Stimulated activated CD4-positive, alpha-beta T cell treated with anti-CD3 and anti-CD28 coated beads, Interleukin-1b, Interleukin-23, amount 100 ng/mL, for 24 hours (primary cell): ENCODE results near the gene CD7.

ENCODE experiments used
- DNase-seq, 4 experiments: peaks; one replicate each; pipeline ENCODE4 v3.0.0-alpha.2; 2020; ENCODE audit warnings: low read depth in 4 of 4, low spot score in 1 of 4

Gene CD7

DNA sequence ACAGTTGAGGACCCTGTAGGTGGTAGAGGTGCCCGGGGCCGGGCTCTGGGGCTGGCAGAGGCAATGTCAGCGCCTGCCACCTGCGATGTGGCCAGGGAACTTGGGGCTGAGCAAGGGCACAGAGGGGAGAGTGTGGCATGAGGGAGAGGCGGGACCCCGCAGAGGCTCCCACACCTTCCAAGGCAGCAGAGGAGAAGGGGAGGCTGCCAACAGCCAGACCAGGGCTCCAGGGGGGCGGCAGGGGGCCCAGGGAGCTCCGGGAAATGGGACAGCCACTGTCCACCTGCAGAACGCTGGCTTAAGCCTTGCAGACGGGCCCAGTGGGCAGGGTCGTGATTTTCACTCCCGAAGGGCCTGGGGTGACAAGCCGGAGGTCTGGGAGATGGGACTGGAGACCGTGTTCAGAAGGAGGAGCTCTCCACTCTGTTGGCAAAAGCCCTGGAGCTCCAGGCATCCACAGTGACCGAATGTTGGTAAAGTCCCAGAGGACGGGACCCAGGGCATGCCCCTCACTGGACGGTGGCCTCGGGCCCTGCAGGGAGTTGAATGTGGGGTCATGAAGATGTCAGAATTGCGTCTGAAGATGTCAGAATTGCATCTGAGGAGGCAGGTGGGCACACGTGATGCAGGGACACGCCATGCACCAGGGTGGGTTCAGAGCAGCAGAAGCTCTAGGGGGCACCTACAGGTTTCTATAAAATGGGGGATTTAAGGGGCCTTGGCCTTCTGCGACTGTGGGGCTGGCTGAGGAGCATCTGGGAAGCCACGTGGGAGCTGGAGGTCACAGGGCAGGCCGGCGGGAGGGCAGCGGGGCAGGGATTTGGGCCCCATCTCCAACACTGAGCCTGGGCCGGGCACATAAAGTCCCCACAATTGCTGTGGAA is 18.6 kb downstream of the CD7 start:
- no peak for DNase-seq

DNA sequence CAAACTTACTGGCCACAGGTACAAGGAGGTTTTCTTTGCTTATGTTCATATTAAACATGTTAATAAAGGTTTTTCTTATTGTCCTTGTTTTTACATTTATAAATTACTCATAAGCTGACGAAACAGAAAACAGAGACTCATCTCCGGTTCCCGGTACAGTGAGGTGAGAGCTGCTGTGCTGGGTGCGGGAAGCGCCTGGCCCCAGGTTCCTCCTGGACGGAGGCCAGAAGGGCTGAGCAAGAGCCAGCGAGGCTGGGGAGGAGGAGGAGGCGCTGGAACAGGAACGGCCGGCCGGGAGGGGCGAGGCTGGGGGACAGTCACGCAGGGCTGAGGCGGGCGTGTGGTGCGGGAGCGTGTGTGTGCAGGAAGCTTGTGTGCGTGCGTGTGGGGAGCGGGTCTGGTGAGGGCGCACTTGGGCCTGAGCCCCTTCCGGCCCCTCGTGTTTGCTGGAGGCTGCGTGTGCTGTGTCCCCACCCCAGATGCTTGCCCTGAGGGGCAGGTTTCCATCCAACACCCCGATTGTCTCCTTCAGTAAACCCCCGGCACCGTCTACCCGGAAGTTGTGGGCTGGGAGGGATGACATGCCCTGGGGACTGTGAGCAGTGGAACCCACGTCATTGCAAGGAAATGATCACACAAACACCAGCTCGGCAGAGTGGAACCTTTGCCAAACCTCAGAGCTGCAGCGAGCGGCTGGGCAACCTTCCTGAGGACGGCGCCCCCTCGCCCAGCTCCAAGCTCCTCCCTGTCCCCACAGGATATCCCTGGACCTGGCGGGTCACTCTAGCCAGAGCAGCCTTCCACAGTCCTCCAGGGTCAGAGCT is 19.5 kb downstream of the CD7 start:
- peak; percentile 69 to 91 (median 83) for DNase-seq

DNA sequence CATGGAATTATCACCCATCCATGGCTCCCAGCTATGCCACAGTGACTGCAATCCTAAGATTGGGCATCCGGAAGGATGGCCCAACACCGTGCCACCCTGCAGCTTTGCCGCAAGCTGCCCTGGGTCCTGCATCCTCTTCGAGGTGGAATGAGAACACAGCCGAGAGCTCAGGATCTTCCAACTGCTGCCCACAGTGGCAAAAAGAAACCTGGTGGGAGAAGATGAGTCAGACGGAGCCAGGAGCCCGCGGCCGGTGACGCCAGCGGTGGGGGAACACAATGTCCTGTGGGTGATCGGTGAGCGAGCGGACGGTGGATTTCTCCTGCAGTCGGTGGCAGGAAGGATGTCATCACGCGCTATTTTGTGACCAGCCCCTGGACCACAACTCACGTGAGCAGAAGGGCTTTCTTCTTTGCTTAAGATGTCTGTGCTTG is 20.1 kb downstream of the CD7 start:
- peak in 2 of 4 experiments; percentile 74 to 90 for DNase-seq

DNA sequence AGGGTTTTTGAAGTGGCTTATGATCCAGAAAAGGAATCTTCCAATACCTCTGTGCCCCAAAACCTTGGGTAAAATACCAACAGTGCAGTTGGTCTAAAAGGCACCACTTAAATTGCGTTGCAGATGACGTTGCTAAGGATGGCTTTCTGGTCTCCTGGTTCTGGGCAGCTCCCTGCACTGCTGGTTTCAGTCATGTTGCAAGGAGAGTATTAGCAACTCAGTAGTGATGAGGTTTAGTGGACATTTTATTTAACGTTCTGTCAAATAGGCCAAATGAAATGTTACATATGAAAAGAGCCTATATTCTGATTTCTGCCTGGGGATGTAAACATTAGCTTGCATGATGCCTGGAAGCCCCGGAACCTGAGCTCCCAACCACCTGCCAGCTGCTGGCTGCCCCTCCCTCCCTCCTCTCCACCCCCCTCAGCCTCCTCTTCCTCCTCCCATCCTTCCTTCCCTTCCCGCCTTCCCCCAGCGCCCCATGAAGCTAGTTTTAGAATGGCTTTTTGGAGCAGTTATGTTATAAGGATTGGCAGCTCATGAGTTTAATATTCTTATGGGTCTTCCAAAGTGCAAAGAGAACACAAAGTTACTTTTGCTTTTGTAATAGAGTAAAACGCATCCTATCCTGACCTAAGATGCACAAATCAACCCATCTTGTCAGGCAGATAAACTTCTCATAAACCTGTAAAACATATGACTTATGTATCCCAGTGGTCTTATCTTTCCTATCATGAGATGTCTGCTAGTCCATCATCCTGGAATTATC is 20.7 kb downstream of the CD7 start:
- no peak for DNase-seq

DNA sequence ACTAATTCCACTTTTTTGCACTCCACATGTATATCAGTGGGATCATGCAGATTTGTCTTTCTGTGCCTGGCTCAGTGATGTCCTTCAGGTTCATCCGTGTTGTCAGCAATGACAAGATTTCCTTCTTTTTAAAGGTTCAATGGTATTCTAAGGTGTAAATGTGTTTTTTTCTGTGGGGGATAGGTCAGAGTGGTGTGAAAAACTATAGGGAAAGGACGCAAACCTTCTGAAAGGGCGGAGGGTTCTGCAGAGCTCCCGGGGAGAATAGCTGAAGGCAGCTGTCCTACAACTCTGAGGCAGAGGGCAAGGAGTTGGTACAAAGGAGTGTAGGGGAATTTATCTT is 22.0 kb downstream of the CD7 start:
- DNase-seq = no peak

DNA sequence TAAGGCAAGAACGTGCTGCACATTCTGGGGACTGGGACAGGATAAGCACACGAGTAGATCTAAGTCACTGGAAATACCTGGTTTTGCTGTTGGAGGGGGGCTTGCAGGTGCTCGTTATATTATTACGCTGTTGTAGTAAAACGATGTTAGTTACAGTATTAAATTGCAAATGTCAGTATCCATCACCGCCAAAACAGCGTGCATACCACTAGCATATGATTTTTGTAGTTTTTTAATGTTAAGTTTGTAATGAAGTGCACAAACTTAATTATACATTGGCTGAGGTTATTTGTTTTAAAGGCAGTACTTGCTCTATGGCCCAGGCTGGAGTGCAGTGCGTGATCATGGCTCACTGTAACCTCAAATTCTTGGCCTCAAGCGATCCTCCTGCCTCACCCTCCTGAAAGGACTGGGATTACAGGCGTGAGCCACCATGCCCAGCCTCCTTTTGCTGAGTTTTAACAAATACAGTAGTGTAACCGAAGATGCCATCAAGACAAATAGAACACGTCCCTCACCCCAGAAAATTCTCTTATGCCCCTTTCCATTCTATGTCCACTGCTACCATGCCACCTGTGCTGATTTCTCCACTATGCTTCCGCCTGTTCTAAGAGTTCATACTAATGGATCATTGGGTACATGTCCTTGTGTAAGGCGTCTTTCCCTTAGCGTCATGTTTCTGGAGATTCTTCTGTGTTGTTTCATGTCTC is 23.2 kb downstream of the CD7 start:
- no peak for DNase-seq

DNA sequence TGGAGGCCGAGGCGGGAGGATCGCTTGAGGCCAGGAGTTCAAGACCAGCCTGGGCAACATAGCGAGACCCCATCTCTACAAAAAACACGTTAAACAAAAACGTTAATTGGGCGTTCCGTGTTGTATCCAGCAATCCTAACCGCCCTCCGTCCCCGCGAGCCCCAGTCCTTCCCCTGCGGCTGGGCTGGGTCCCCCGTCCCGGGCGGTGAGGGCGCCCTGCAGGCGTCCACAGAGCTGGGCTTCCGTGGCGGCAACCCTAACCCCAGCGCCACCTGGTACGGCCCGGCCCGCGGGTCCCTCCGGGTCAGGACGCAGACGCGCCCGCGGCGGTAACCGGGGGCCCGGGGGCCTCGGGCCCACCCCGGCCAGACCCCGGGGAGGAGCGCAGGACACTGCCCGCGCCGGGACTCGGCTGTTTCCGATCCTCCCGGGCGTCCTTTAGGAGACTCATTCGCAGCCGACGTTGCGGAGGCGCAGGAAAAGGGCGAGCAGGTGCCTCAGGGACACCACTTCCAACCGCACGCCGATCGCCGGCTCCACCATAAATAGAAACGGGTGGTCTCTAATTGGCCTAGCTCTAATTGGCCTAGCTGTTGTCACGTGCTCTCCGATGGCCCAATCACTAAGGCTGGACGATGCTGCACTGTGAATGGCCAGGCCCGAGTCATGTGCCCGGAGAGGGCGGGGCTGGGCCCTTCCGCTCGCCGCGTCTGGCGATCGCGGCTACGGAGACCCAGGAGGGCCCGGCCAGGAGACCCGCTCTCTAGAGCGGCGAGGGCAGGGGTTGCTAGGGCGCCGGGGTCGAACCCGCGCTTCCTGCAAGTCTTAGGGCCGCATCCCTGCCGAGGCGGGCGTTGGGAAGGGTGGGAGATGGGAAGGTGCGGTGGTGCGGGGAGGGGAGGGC is 24.9 kb downstream of the CD7 start:
- peak; percentile 71 to 90 (median 80) for DNase-seq

DNA sequence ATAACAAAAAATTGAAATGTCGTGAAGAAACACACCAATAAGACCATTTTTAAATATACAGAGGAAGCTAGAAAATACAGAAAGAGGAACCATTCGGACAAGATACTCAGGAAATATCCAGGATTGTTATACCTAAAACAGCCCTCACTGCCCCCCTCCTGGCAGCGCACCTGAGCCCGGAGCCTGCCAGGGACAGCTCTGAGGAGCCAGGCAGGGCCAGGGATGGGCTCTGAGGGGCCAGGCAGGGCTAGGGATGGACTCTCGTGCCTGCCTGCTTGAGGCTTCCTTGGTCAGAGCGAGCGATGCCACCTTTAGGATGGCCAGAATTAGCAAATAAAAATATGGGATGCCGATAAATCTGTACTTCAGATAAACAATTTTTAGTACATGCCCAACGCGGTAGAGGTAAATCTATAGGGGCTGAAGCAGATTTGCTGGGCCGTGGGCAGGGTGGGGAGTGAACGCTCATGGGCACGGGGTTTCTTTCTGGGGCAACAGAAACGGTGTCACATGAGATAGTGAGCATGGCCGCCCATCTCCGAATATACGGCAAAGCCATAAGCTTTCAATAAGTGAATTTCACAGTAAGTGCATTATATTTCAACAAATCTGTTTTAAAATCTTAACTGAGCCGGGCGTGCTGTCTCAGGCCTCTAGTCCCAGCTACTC is 25.7 kb downstream of the CD7 start:
- no peak for DNase-seq

DNA sequence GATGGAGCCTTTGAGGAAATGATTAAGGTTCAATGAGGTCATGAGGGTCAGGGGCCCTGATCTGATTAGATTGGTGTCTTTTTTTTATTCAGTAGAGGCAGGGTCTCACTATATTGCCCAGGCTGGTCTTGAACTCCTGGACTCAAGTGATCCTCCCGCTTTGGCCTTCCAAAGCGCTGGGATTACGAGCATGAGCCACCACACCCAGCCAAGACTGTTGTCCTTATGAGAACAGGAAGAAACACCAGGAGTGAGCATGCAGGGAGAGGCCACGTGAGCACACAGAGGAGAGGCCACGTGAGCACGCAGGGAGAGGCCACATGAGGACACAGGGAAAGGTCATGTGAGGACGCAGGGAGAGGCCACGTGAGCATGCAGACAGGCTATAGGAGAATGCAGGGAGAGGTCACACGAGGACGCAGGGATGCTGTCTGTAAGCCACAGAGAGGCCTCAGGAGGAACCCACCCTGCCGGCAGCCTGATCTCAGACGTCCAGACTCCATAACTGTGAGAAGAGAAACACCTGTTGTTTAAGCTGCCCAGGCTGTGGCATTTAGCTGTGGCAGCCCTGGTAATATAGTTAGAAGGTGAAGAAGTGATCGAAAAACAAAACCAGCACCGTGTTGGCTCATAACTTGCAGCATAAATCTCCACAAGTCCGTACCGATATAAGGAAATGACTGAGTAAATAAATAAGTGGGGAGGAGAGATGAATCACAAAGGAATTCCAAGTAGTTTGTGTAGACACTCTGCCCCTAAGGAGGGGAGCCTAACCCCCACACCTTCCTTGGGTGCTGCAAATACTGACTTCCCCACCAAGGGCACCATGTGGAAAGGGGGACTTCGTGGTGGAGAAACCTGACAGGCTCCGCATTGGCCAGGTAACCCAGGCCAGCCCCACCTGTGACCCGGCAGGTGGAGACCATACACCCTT is 29.3 kb downstream of the CD7 start:
- no peak for DNase-seq

DNA sequence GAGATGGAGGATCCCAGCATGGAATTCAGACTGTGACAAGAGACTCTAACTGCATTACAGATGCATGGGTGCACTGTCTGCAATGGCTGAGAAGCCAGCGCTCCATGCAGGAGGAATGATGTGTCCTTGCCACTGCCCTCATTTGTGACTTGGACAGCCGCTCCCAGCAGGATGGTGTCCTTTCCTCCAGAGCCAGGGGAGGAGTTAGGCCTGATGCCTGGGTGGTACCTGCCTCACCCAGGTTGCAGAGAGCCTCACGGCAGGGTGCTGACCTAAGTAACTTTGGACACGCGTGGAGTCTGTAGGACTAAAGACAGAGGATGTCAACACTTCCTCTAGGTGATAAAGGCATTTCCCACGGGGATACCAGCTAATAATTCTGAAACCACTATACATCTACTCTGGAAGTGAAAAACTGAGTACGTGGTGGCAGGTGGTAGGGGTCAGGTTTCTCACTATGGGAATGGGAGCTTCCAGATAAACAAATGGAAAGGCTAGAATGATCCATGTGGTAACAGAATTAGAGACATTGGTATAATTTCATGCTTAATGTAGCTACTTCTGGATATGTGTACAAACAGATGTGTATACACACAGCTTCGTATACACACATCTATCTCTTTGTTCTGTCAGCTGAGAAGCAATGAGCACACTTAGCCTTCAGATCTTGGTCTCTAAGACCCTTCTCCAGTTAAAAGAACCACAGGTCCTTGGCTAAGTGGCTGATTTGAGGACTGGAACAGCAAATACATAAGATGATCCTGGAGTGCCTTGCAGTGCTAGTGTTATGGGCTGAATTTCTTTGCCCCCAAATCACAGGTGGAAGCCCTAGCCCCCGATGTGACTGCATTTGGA is 30.2 kb downstream of the CD7 start:
- DNase-seq = no peak

DNA sequence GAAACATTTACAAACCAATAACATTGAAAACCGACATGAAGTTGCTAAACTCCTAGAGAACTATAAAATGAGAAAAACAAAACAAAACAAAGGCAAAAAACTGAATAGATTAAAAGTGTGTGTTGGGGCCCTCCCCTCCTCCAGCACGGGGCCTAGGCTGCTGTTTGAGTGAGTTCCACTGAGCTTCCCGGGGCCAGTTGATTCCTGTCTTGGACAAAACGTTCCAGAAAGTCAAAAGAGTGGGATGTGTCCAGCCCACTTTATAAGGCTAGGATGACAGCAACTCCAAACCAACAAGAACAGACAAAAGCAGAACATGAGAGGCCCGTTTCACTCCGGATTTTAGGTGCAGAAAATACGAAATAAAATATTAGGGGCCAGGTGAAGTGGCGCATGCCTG is 32.3 kb downstream of the CD7 start:
- DNase-seq = no peak

DNA sequence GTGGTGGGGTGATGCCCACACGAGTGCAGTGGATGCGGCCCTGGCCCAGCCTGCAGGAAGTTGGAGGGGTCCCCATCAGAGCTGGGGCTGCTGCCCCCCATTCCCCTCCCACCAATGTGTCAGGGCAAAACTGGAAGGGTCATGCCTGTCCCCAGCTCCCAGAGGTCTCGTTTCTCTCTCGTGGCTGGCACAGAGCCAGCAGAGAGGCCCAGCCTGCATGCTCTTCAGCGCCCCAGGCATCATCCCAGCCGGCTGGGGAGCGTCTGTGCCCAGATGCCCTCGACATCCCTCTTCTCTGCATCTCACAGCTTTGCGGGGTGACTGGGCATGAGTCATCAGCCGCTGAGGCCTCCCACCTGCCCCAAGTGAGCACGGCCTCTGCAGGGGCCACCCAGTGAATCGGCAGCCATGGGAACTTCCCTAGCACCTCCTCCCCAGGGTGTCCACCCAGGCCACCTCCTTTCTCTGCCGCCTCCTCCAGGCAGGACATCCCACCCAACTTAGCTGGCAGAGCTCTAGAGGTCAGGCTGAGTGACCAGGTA is 34.1 kb downstream of the CD7 start:
- peak in 1 of 4 experiments; percentile 57 for DNase-seq

DNA sequence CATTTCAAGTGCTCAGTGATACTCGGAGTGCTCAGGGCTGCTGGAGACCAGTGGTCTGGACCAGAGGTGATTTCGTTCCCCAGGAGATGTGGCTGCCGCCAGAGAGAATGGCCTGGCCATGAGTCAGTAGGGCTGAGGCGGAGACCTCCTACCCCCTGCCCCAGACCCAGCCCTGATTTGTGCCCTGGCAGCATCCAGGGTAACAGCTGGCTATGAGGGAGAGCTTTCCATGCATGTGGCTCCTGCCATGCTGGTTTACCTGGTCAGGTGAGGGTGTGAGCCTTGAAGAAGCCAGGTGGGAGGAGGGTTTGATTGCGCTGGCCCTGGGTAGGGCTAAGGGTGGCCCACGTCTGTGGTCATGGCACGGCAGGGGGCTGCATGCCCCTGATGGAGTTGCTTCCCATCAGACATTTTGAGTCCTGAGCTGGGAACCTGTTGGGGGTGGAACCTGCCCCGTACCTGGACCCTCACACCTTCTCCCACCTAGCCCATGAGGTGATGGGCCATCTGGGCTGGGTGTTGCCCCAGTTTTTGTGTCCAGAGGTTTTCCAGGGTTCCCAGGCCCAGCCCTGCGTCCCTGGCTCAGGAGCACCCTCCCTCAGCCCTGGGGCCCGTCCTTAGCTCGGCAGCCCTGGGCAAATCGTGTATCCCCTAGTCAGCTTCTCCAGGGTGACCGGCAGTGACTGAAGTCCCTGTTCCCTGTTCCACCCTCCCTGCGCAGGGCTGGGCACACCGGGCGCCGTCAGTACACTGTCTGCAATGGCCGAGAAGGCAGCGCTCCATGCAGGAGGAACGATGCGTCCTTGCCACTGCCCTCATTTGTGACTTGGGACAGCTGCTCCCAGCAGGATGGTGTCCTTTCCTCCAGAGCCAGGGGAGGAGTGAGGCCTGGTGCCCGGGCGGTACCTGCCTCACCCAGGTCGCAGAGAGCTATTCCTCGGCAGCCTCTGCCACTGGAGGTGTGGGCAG is 34.9 kb downstream of the CD7 start:
- no peak for DNase-seq

DNA sequence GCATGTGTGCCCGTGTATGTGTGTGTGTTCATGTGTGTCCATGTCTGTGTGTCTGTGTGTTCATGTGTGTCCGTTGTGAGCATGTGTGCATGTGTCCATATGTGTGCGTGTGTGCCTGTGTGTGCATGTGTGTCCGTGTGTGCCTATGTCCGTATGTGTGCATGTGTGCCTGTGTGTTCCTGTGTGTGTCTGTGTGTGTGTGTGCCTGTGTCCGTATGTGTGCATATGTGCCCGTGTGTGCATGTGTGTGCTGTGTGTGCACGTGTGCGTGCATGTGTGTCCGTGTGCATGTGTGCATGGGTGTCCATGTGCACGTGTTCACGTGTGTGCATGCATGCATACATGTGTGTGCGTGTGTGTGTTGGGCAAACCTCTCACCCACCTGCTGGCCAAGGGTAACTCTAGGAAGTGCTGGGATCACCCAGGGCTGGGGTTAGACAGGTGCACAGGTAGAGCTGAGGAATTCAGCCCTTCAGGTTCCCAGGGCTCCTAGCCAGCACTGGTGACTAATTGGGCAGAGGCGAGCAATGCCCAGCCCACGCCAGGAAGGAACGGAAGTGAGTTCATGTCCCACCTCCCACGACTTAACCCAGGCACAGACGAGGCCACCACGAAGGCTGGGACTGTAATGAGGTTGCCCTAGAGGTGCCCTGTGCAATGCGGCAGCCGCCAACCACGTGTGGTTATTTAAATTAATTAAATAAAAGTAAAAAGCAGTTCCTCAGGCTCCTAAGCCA is 35.7 kb downstream of the CD7 start:
- peak in 1 of 4 experiments; percentile 39 for DNase-seq

DNA sequence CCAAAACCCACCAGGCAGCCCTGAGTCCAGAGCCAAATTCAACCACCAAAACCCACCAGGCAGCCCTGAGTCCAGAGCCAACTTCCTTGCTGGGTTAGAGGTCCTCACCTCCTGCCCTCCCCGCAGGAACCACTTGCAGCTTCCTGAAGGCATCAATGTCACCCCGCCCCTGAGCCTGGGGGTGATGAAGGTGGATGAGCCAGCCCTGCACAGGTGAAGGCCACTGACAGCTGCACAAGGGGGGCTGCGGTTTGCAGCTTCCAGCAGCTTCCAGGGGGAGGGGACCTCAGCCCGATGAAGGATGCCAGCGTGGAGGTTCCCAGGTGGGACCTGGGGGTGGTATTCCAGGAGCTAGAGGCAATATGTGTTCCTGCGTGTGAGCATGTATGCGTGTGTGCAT is 36.3 kb downstream of the CD7 start:
- DNase-seq = no peak
